H9 (cell line): ENCODE results near the gene SPDYE2B. TPM values are rescaled to one million over a fixed set of nuclear protein-coding genes. Genes with fewer than 3 reads are reported as not detected.
"Not testable (repeated sequence)": the region's sequence is repeated elsewhere in the genome, so short reads cannot be mapped to it uniquely, and the experiment has no call there.

Experiments
- DNase-seq: peaks from one replicate; pipeline ENCODE4 v3.0.0-alpha.2; 2017
- H2AFZ ChIP-seq: one replicate; pipeline ENCODE4 v1.6.1; 2013; ENCODE audit warnings: mild to moderate bottlenecking, low read length, control low read depth, moderate library complexity
- H2AK5ac ChIP-seq: 2 replicates; pipeline ENCODE4 v1.6.1; 2013; ENCODE audit warnings: low read length, control low read depth, mixed read lengths; ENCODE audit not compliant: insufficient read length
- H2BK120ac ChIP-seq: one replicate; pipeline ENCODE4 v1.6.1; 2013; ENCODE audit warnings: low read depth, mild to moderate bottlenecking, low read length, control low read depth, inconsistent platforms; ENCODE audit not compliant: poor library complexity, severe bottlenecking
- H2BK12ac ChIP-seq: 2 replicates; pipeline ENCODE4 v1.6.1; 2013; ENCODE audit warnings: low read length, control low read depth, mixed read lengths, low read depth; ENCODE audit not compliant: insufficient read length
- H2BK15ac ChIP-seq: 2 replicates; pipeline ENCODE4 v1.6.1; 2013; ENCODE audit warnings: low read depth, low read length, control low read depth
- H2BK20ac ChIP-seq: one replicate; pipeline ENCODE4 v1.6.1; 2013; ENCODE audit warnings: low read depth, mild to moderate bottlenecking, low read length, control low read depth, inconsistent platforms; ENCODE audit not compliant: poor library complexity, severe bottlenecking
- H2BK5ac ChIP-seq: 2 replicates; pipeline ENCODE4 v1.6.1; 2013; ENCODE audit warnings: low read length, control low read depth, mixed read lengths; ENCODE audit not compliant: insufficient read length
- H3K14ac ChIP-seq: 2 replicates; pipeline ENCODE4 v1.6.1; 2013; ENCODE audit warnings: low read length, control low read depth; ENCODE audit not compliant: insufficient read depth
- H3K18ac ChIP-seq: 2 replicates; pipeline ENCODE4 v1.6.1; 2013; ENCODE audit warnings: low read depth, mild to moderate bottlenecking, mixed read lengths, low read length, control low read depth; ENCODE audit not compliant: insufficient read length
- H3K23ac ChIP-seq: 2 replicates; pipeline ENCODE4 v1.6.1; 2013; ENCODE audit warnings: low read length, control low read depth, mixed read lengths, low read depth; ENCODE audit not compliant: insufficient read length
- H3K23me2 ChIP-seq: 2 replicates; pipeline ENCODE4 v1.6.1; 2013; ENCODE audit warnings: low read depth, mild to moderate bottlenecking, mixed read lengths, low read length, control low read depth; ENCODE audit not compliant: insufficient read length, poor library complexity, severe bottlenecking
- H3K27ac ChIP-seq: 2 replicates; pipeline ENCODE4 v1.5.1; 2013; ENCODE audit warnings: low read length, control low read depth, mixed read lengths, low read depth; ENCODE audit not compliant: insufficient read length
- H3K27me3 ChIP-seq: 2 replicates; pipeline ENCODE4 v1.6.1; 2013; ENCODE audit warnings: low read length, control low read depth, inconsistent platforms; ENCODE audit not compliant: insufficient read depth
- H3K4ac ChIP-seq: 2 replicates; pipeline ENCODE4 v1.6.1; 2013; ENCODE audit warnings: low read depth, mild to moderate bottlenecking, control low read depth, inconsistent platforms, low read length, moderate library complexity
- H3K4me1 ChIP-seq: 2 replicates; pipeline ENCODE4 v1.6.1; 2013; ENCODE audit warnings: low read length, control low read depth, inconsistent platforms; ENCODE audit not compliant: insufficient read depth
- H3K4me2 ChIP-seq: 2 replicates; pipeline ENCODE4 v1.6.1; 2013; ENCODE audit warnings: low read length, control low read depth, mixed read lengths; ENCODE audit not compliant: insufficient read length, insufficient read depth
- H3K56ac ChIP-seq: 2 replicates; pipeline ENCODE4 v1.6.1; 2013; ENCODE audit warnings: low read depth, mild to moderate bottlenecking, mixed read lengths, low read length, control low read depth; ENCODE audit not compliant: insufficient read length
- H3K79me1 ChIP-seq: 2 replicates; pipeline ENCODE4 v1.6.1; 2013; ENCODE audit warnings: low read depth, mild to moderate bottlenecking, moderate library complexity, low read length, control low read depth, inconsistent platforms; ENCODE audit not compliant: insufficient read depth, poor library complexity, severe bottlenecking
- H3K79me2 ChIP-seq: 2 replicates; pipeline ENCODE4 v1.6.1; 2013; ENCODE audit warnings: low read length, control low read depth, inconsistent platforms; ENCODE audit not compliant: insufficient read depth
- H3K9ac ChIP-seq: 2 replicates; pipeline ENCODE4 v1.6.1; 2013; ENCODE audit warnings: low read length, control low read depth, mixed read lengths; ENCODE audit not compliant: insufficient read length; ENCODE audit errors: extremely low read depth
- H3K9me3 ChIP-seq: one replicate; pipeline ENCODE4 v1.6.1; 2013; ENCODE audit warnings: low read depth, low read length, inconsistent platforms; ENCODE audit not compliant: control insufficient read depth
- H3T11ph ChIP-seq: one replicate; pipeline ENCODE4 v1.6.1; 2013; ENCODE audit warnings: mild to moderate bottlenecking, low read length, control low read depth, inconsistent platforms
- H4K20me1 ChIP-seq: one replicate; pipeline ENCODE4 v1.6.1; 2013; ENCODE audit not compliant: control insufficient read depth, insufficient read length, insufficient read depth
- H4K5ac ChIP-seq: 2 replicates; pipeline ENCODE4 v1.6.1; 2013; ENCODE audit warnings: low read depth, mild to moderate bottlenecking, mixed read lengths, low read length, control low read depth; ENCODE audit not compliant: insufficient read length
- H4K8ac ChIP-seq: replicated peaks from 2 replicates; pipeline ENCODE4 v1.6.1; 2013; ENCODE audit warnings: low read length, control low read depth, mixed read lengths, low read depth; ENCODE audit not compliant: insufficient read length
- H4K91ac ChIP-seq: 2 replicates; pipeline ENCODE4 v1.6.1; 2013; ENCODE audit warnings: low read depth, mild to moderate bottlenecking, moderate library complexity, mixed read lengths, low read length, control low read depth; ENCODE audit not compliant: insufficient read length
- H3K27ac Mint-ChIP-seq, 3 experiments: 2 replicates in 2 of 3; 3 replicates in 1 of 3; pipeline ENCODE4 v1.8.0; 2020 to 2021; ENCODE audit warnings: mixed read lengths in 3 of 3, mild to moderate bottlenecking in 1 of 3, moderate library complexity in 1 of 3
- H3K27me3 Mint-ChIP-seq: 2 replicates; pipeline ENCODE4 v1.8.0; 2021; ENCODE audit warnings: low read depth, mild to moderate bottlenecking, moderate library complexity, mixed read lengths
- H3K36me3 Mint-ChIP-seq, 3 experiments: 2 replicates in 2 of 3; 3 replicates in 1 of 3; pipeline ENCODE4 v1.8.0; 2020 to 2021; ENCODE audit warnings: low read depth in 3 of 3, mixed read lengths in 3 of 3; ENCODE audit not compliant: insufficient read depth in 1 of 3
- H3K4me1 Mint-ChIP-seq, 2 experiments: 2 replicates each; pipeline ENCODE4 v1.8.0; 2020; ENCODE audit warnings: mixed read lengths in 2 of 2
- H3K4me3 Mint-ChIP-seq, 2 experiments: 2 replicates in 1 of 2; 3 replicates in 1 of 2; pipeline ENCODE4 v1.8.0; 2020 to 2021; ENCODE audit warnings: mild to moderate bottlenecking in 2 of 2, mixed read lengths in 2 of 2, moderate library complexity in 1 of 2
- H3K9me3 Mint-ChIP-seq, 2 experiments: 2 replicates in 1 of 2; 3 replicates in 1 of 2; pipeline ENCODE4 v1.8.0; 2020; ENCODE audit warnings: mild to moderate bottlenecking in 2 of 2, mixed read lengths in 2 of 2, moderate library complexity in 1 of 2
- WGBS: extraction: QIAGEN DNeasy Blood & Tissue Kit; methylation state at CpG from one replicate; pipeline ENCODE4 v1.1.7; 2013; ENCODE audit warnings: missing lambda C conversion rate, low lambda C conversion rate, mixed read lengths; ENCODE audit not compliant: insufficient read length; ENCODE audit errors: extremely low coverage; 5-methylcytosine and 5-hydroxymethylcytosine counted together
- total RNA-seq: library from RNA; stranded (reverse); gene quantifications from 2 replicates; pipeline ENCODE4 v1.2.1, GENCODE V29; 2021

SPDYE2B gene
- total RNA-seq, 1 experiment from 2014 or later = not detected

DNA sequence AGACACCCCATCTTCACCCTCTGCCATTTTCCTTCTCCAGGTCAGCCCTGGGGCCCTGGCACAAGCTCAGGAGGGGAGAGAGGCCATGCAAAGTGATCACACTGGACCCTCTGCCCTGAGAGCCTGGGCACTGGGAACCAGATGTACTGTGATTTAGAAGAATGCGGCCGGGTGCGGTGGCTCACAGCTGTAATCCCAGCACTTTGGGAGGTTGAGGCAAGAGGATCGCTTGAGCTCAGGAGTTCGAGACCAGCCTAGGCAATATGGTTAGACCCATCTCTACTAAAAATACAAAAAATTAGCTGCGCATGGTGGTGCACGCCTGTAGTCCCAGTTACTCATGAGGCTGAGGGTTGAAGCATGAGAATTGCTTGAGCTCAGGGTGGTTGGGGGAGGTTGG is 2.3 kb upstream of the SPDYE2B start:
- H3K4me2 ChIP-seq, H2AK5ac ChIP-seq, H3K4me1 ChIP-seq, H3K4ac ChIP-seq, H3K23ac ChIP-seq, H3K27me3 Mint-ChIP-seq, H3K9me3 ChIP-seq, H3K36me3 Mint-ChIP-seq, H3K27me3 ChIP-seq, H3T11ph ChIP-seq, H3K56ac ChIP-seq, H3K27ac ChIP-seq, H3K4me3 Mint-ChIP-seq, H2BK12ac ChIP-seq, H2BK15ac ChIP-seq, H4K20me1 ChIP-seq, H2BK5ac ChIP-seq, H4K91ac ChIP-seq, H3K79me1 ChIP-seq, H3K9ac ChIP-seq, H3K23me2 ChIP-seq, H2AFZ ChIP-seq, H3K18ac ChIP-seq, H3K14ac ChIP-seq, H3K79me2 ChIP-seq, H3K4me1 Mint-ChIP-seq, H3K9me3 Mint-ChIP-seq, H2BK120ac ChIP-seq, H4K5ac ChIP-seq, DNase-seq, H4K8ac ChIP-seq, H3K27ac Mint-ChIP-seq, H2BK20ac ChIP-seq: not testable (repeated sequence)
- whole genome bisulfite sequencing = no CpG with 5 or more reads among the region's 7 CpGs

DNA sequence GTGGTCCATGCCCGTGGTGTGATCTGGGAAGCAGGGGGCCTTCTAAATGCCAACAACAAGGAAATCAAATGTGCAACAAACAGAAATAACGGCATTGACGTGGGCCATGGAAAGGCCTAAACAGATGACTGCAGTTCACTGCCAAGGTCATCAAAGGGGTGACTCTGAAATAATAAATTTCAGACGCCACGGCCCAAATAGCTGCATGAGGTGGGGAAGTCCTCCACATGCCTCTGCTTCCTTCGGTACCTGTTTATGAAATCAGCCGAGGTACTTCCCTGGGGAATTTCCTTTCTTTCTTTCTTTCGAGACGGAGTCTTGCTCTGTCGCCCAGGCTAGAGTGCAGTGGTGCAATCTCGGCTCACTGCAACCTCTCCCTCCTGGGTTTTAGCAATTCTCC is 14.6 kb downstream of the SPDYE2B start:
- H3K4me2 ChIP-seq, H3K4me1 Mint-ChIP-seq, H3K36me3 Mint-ChIP-seq, H3T11ph ChIP-seq, H2BK120ac ChIP-seq, H3K23ac ChIP-seq, H2BK15ac ChIP-seq, H3K9me3 Mint-ChIP-seq, H3K79me1 ChIP-seq, H3K9me3 ChIP-seq, H3K79me2 ChIP-seq, H3K23me2 ChIP-seq, H2AFZ ChIP-seq, H3K18ac ChIP-seq, H3K4me1 ChIP-seq, H4K8ac ChIP-seq, H4K5ac ChIP-seq, H4K91ac ChIP-seq, H3K27ac ChIP-seq, H4K20me1 ChIP-seq, H2BK20ac ChIP-seq, H3K14ac ChIP-seq, H3K9ac ChIP-seq, H2BK5ac ChIP-seq, H3K27ac Mint-ChIP-seq, H3K4me3 Mint-ChIP-seq, H2AK5ac ChIP-seq, H3K56ac ChIP-seq, H3K27me3 ChIP-seq, H2BK12ac ChIP-seq, DNase-seq, H3K27me3 Mint-ChIP-seq, H3K4ac ChIP-seq: not testable (repeated sequence)
- WGBS = no CpG with 5 or more reads among the region's 11 CpGs
